Heart left ventricle (tissue), 13 donors: ENCODE results near the gene ZNF444.

ENCODE experiments used
- CTCF ChIP-seq, 12 donors: fragments of 200-600 bp; sonication (generic) in 4 of 12; IDR thresholded peaks; one replicate each; pipeline versions ENCODE4 v1.5.0 to v1.8.0; 2018 to 2022; ENCODE audit warnings: antibody characterized with exemption in 12 of 12, mild to moderate bottlenecking in 5 of 12
- POLR2A ChIP-seq, 2 donors: fragments of 450-650 bp; IDR thresholded peaks; one replicate each; pipeline ENCODE4 v1.6.1; 2017; ENCODE audit warnings: antibody characterized with exemption in 2 of 2, mild to moderate bottlenecking in 2 of 2, moderate library complexity in 2 of 2
- donor health status: ischemic (EF 13 %, LVEDD 7.1; RV severe dilation, severe dysfunction).
- donor health status: DM: no; HTN: yes; CAD: no.
- donor health status: DM: no; HTN: no; CAD: no.
- donor health status: ischemic (EF 25% LVEDD 6.9; RV normal size, moderate dysfunction).
- donor health status: ischemic (EF 25% LVEDD 5.7; RV mildly dilated, moderate dysfunction).
- donor health status: ischemic (EF 35%, LVEDD 5.7; RV mildly dilated, moderate dysfunction).
- donor health status: nonischemic (EF 11% LVEDD 7.7; RV severe dilation, severe dysfunction).
- donor health status: DM: yes; HTN: yes; CAD: no.
- donor health status: PGD.
- donor health status: ischemic (EF 29% LVEDD 5.4; RV normal size, mild dysfunction).
- donor health status: nonischemic (EF 23%, LVEDD 6.1; RV moderate dilation, normal function).

GRCh38 chr19:56125806-56126590, 15.1 kb upstream of the ZNF444 start:
- TF ChIP-seq CTCF (IDR thresholded peaks at IDR 0.05): no peak
- TF ChIP-seq POLR2A (IDR thresholded peaks at IDR 0.05): no peak
